Measurements from ENCODE around the gene PDRG1.

PDRG1 gene

DNA sequence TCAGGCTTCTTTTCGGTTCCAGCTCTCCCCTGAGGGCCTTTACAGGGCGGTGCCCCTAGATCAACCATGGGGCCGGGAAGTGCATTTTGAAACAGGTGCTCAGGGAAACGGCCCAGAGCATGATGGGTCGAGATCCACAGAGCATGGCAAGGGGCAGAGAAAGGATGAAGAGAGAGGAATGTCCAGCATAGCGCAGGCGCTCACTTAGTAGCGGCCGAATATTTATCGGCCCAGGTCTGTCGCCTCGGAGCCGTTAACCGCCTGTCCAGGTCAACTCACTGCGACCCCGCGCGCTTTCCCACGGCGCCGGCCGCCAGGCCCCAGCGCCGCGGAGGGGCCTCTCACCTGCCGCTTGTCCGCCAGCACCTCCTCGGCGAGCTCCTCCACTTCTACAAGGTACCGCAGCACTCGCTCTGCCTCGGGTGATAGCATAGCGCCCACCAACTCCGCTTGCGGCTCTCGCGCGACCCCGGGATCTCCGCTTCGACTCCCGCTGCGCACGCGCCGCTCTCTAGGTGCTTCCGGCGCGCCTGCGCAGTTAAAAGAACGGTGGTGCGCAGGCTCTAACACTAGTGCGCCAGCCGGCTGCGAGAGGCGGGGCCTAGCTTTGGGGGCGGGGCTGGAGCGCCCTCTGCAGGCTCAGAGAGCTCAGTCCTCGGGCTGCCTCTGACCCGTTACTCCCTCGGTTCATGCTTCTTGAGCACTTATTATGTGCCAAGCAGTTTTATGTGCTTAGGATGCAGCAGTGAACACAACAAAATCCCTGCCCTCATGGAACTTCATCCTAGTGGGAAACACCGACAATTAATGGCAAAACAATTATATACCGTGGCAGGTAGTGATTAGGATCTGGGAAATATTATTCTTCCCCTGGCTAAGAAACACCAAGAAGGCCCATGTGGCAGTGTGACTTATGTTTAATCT is at the start of gene PDRG1:
TSS of gene PDRG1 (minus strand) at position 517 of the 924 bp plus-strand sequence. CDS start at position 432, 85 bp downstream.
- DNase-seq (ENCODE audit: low spot score), result peak; percentile 99

DNA sequence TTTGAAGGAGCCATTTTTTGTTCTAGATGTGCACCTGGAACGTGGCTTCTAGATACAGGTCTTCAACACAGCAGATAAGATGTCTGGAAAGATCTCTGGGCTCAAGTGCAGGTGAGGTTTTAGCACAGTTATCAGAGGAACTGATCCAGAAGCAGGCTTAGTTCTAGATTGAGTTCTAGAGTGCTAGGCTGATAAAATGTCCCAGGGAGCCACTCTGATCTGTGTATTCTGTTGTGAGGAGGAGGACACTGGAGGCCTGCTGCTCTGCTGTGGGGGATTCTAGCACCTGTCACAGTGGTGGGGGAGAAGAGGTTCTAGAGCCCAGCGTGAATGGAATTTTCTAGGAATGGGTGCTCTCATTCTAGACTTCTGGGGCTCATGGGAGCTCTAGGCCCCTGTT is 46.4 kb upstream of the PDRG1 start:
- DNase-seq (ENCODE audit: low spot score), result no peak

DNA sequence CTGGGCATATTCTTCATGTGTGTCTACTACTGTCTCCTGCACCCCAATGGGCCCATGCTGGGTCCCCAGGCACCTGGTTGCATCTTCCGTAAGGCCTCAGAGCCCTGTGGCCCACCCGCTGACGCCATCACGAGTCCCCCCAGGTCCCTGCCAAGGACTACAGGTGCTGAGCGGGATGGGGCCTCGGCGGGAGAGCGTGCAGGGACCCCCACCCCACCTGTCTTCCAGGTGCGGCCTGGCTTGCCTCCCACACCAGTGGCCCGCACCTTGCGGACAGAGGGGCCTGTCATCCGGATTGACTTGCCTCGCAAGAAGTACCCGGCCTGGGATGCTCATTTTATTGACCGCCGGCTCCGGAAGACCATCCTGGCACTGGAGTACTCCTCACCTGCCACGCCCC is 45.1 kb upstream of the PDRG1 start:
- DNase-seq (ENCODE audit: low spot score), result no peak

DNA sequence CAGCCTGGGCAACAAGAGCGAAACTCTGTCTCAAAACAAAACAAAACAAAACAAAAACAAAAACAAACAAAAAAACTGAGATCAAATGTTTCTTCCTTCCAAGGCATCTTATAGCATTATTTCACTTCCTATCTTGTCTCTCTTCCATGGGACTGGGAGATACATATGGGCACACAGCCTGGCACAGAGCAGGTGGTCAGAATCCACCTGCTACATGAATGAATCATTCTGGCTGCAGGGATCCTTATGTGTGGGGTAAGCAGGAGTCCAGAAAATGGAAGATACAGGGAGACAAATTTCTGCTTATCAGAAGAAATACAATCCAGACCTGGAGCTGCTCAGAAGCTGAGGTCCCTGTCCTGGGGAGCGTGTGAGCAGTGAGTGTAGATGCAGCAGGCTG is 40.2 kb upstream of the PDRG1 start:
- no peak for DNase-seq (ENCODE audit: low spot score)

DNA sequence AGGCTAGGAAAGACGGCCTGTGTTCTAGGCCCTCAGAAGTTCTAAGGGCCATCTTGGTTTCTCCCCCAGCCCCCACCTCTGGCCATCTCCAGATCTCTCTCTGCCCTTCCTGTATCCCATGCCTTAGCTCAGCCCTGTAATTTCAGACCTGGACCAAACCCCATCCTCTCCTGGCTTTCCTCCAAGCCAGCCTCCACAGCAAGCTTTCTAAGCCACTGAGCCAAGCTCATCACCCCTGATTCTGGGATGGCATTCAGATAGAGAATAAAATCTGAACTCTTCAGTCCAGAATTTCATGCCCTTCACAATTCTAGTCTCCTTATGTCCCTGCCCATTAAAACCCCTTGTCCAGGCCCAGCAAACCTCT is 39.5 kb upstream of the PDRG1 start:
- DNase-seq (ENCODE audit: low spot score), result no peak

DNA sequence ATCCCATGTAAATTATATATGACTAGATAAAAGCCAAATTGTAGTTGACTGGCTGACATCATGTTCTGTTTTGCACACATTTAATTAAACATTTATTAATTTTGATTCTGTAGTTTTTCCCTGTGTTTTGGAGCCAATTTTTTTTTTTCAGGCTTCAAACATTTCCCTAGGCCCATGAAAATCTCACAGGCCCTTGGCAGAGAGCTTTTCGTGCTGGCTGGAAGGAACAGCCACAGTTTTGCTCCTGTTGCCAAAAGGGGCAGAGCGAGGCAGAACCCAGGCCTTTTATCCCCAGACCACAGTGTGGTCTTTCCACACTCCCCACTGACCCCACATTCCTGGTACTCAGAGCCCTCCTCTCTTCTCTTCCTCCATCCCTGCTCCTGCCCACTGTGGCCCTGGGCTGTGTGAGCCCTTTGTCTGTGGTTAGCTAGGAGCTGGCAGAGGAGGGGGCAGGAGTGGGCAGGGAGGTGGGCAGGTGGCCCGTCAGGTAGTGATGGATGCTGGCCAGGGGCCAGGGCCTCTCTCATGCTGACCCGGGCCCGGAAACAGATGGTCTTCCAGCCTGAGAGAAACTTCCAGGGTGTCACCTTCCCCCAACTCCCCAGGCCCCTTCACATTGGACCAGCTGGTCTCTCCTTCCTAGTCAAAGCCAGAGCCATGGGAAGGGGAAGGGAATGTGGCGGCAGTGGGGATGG is 38.9 kb upstream of the PDRG1 start:
- no peak for DNase-seq (ENCODE audit: low spot score)

DNA sequence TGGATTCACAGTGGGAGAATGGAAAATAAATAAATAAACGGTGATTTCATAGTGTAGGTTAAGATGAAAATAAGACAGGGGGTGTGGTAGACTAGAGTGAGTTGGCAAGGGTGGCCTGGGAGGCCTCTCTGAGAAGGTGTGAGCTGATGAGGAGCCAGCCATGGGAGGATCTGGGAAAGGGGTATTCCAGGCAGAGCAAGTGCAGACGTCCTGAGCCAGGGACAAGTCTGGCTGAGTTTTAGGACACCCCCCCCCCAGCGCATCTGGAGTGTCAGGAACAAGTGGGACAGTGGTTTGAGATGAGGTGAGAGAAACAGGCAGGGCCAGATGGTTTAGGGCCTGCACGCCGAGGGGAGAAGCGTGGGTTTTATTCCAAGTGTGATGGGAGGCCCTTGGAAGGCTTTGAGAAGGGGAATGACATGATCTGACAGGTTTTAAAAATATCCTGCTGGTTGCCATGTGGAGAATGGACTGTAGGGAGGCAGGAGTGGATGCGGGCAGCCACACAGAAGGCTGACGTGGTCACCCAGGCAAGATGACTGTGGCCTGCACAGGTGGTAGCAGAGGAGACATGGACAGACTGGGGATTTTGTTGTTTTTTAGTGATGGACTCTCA is 37.3 kb upstream of the PDRG1 start:
- DNase-seq (ENCODE audit: low spot score), result no peak

DNA sequence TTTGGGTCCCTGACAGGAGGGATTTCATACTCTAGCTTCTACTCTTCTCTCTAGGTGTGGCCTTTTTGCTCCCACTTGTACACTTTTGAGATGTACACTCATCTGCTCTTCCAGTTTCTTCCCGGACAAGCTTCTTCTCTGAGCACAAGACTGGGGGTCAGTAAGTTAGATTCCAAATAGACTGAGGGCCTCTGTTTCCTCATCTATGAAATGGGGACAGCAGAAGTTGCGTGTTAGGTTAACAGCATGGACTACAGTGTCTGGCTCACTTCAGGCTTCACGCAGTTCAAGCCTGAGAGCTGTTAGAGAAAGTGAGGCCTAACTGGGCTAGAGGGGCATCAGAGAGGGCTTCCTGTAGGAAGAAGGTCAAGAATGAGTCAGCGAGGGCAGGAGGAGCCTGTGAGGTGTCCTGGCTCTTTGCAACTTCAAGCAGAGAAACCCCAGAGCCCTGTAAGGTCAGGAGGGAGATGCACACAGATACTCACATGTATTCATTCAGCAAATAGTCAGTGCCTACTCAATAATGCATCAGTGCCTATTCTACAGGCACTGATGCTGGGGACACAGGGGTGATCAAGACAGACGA is 36.7 kb upstream of the PDRG1 start:
- no peak for DNase-seq (ENCODE audit: low spot score)

DNA sequence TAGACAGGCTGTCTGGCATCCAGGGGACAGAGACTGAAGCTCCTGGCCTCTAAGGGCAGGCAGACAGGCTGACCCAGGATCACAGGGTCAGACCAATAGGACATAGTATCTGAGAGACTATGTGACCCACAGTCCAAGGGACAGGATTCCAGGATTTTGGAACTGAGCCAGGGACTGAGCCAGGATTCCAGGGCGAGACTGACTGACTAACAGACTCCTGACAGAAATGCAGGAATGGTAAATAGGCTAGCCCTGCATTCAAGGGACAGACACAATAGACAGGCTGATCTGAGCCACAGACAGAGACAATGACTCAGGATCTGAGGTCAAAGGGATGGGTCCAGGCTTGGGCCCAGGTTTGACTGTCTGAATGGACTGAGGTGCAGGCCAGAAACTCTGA is 35.9 kb upstream of the PDRG1 start:
- DNase-seq (ENCODE audit: low spot score), result no peak

DNA sequence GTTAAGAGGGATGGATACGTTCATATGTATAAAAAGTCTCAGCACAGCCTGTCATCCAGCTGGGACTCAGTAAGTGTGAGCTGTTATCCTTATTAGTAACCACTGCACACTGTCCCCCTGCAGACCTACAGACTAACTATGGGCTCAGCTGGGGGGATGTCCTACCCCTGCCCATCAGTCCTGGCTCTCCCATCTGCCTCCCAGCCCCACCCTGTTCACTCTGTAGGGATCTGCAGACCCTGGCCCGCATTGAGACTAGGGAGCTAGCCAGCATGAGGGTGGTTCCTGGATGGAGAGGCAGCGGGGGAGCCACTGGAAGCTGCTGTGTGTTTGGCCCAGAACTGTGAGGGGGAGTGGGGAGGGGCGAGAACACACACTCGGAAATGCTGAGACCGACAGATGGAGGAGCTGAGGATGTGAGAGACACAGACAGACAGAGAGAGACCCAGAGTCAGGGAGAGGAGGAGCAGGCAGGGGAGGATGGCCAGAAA is 33.2 kb upstream of the PDRG1 start:
- peak; percentile 78 for DNase-seq (ENCODE audit: low spot score)

DNA sequence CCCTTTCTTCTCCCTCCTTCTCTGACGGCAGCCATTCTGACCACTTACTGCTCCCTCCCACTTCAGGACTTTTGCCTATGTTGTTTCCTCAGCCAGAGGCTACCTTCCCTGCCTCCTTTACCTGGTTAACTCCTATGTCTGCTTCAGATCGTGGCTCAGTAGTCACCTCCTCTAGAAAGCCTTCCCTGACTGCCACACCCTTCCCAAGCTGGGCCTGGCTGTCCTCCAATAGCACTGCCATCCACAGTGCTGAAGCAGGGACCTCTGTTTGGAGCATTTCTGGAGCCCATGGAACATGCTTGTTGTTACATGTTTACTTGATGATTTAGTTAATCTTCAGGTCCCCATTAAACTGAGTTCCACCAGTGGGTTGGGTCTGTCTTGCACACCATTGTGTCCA is 29.9 kb upstream of the PDRG1 start:
- DNase-seq (ENCODE audit: low spot score), result no peak

DNA sequence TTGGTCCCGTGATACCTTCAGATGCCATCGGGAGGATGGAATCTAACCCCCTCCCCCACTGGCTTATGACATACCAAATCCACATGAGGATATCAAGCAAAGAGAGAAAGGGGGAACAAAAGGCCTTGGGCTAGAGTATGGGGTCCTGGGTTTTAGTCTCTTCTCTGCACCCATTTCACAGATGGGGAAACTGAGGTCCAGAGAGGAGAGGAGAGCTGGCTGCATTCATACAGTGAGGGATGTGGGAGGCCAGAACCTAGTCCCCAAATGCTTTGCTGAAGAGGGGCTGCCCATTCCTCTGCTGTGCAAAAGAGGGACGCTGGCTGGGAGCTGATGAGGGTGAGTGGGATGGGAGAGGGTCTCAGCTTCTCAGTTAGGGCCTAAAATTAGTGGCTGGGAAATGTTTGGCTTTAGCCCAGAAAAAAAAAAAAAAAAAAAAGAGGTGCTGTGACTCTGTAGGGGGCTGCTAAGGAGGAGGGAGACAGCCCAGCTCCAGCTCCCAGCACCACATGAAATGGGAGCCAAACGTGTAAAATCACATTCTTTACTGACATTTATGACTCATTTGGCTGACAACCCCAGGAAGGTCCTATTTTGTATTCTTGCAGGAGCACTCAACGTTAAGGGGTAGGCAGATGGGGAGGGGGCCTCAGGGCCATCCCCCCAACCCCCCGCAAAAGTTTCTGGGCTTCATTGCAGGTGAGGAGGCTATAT is 28.0 kb upstream of the PDRG1 start:
- DNase-seq (ENCODE audit: low spot score), result no peak

DNA sequence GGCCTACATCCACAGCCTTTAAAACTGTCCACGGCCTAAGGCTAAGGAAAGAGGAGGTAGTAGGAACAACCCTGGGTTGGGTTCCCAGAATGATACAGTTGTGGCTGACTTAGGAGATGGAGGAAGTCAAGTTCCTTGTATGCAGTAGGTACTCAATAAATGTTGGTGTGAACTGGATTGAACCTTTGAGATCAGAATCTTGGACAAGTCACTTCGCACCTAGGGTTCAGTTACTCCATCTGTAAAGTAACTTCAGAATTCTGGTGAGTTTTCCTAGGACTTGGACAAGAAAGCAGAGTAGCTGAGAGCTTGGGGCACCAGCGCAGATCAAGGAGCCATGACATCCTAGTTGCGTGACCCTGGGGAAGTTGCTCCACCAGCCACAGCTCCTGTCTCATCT is 25.2 kb upstream of the PDRG1 start:
- no peak for DNase-seq (ENCODE audit: low spot score)

DNA sequence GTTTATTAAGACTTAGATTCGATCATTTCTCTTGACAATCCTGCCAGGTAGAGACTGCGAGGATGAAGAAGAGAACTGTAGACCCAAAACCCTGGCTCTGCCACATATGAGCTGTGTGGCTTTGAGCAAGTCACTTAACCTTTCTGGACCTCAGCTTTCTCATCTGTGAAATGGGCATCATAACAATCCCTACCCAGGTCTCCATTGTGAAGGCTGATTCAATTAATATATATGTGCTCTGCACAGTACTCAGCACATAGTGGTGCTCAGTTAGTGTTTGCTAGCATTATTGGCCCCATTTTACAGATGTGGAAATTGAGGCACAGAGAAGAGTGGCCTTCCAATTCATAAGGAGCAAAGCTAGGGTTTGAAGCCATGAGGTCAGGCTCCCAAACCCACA is 24.0 kb upstream of the PDRG1 start:
- no peak for DNase-seq (ENCODE audit: low spot score)

DNA sequence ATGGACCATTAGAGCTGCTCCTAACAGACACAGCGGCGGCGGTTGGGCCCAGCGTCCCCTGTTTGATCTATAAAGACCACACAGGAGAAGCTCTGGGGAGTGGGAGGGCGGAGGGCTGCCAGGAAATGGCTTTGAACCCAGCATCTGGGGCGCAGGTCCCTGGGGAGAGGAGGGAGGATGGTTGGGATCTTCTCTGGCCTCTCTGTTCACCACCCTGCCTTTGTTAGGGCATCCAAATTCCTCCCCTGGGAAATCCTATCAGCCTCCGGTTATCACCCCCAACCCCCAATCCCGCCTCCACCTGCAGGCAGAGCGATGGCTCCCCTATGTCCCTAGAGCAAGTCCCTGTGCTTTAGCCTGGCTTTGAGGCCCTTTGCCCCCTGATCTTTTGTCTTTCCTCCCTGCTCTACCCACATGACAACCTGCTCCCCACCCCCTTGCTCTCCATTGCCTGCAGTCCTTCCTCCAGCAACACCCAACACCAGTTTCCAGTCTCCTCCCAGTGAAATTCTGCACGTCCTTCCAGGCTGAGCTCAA is 23.2 kb upstream of the PDRG1 start:
- DNase-seq (ENCODE audit: low spot score), result peak; percentile 73

DNA sequence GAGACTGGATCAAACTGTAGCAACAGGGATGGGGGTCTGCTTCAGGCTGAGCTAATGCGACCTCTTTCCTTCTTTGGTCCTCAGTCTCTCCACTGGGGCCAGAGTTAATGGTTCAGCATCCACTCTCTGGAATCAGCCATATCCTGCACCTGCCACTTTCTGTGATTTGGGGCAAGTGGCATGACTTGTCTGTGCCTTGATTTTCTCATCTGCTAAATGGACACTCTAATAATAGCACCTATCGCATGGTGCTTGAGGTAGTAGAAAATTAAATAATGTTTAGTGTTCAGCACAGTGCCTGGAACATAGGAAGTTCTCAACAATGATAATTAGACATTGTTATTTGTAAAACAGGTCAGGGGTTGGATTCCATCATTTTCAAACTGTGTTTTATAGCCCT is 22.4 kb upstream of the PDRG1 start:
- DNase-seq (ENCODE audit: low spot score), result no peak

DNA sequence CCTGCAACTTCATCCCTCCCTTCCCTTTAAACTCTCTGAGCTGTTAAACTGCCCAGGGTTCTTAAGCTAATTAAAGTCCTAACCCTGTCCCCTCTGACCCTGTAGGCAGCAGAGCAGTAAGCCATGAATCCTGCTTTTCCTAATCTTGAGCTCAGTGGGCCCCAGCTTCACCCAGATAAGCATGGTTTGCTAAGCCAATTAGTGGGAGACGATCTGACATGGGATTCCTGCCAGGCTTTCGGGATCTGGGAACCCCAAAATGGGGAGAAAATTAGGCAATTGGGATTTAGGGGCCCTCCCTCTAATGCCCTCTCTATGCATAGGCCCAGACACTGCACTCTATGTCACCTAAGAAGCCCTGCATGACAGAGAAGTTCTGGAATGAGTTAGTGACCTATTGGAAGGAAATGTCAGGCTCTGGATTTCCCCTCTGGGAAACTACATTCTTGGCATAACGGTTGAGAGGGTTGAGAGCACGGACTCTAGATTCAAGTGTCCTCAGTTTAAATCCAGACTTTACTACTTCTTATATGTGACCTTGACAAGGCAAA is 20.7 kb upstream of the PDRG1 start:
- DNase-seq (ENCODE audit: low spot score), result no peak

DNA sequence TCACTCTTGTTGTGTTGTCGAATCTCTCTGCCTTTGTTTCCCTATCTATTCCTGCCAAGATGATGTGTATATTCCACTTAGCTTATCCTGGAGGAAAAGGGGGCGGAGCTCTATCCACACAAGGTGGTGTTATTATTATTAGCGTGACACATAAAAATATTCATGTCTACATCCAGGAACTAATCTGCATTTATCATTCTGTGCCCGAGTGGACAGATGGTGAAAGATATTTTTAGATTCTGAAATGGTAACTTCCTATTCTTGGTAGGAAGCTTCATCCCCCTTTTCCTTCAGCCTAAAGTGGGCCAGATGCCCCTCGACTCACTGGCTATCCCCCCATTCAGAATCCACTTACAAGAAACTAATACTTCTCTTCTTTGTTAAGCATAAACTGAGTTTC is 18.1 kb upstream of the PDRG1 start:
- no peak for DNase-seq (ENCODE audit: low spot score)

DNA sequence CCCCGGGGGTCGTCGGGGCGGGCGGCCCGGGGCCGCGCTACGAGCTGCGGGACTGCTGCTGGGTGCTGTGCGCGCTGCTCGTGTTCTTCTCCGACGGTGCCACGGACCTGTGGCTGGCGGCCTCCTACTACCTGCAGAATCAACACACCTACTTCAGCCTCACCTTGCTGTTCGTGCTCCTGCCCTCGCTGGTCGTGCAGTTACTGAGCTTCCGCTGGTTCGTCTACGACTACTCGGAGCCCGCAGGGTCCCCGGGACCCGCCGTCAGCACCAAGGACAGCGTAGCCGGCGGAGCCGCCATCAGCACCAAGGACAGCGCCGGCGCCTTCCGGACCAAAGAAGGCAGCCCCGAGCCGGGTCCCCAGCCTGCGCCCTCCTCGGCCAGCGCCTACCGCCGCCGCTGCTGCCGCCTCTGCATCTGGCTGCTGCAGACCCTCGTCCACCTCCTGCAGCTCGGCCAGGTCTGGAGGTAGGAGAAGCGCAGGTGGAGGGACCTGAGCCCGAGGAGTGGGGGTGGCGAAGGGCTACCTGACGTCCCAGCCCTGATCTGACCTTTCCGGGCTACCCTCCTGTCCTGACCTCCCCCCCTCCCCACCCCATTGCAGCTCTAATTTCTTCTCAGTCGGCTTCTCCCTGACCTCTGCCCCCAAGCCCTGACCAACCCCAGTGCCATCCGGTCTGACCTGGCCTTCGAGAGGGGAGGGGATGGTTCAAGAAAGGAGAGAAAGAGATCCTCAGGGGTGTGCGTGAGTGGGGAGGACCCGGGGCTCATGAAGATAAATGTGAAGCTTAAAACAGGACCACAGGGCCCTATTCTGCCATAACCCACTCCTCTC is 16.7 kb upstream of the PDRG1 start:
- peak; percentile 68 for DNase-seq (ENCODE audit: low spot score)

DNA sequence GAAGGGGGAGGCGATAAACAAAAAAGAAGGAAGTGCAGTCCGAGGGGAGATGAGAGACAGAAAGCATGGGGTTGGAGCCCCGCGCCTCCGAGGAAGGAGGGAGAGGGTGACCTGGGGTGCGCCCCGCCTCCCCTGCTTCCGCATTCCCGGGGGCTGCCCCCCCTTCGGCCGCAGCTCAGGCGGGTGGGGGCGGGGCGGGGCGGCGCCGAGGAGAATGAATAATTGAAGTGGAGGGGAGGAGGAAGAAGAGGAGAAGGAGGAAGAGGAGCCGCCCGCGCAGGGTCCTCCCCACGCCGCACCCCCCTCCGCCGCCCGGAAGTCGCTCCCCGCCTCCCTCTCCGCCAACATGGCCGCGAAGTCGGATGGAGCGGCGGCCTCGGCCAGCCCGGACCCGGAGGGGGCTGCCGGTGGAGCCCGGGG is 16.0 kb upstream of the PDRG1 start, which contains the start of gene XKR7:
TSS of gene XKR7 (plus strand) at position 322 of the 420 bp plus-strand sequence. CDS start at position 347, 25 bp downstream.
- peak; percentile 91 for DNase-seq (ENCODE audit: low spot score)
